Liver (tissue), 9 donors: ENCODE measurements around the gene TENT4A. TPM values are rescaled to one million over a fixed set of nuclear protein-coding genes. Genes with fewer than 3 reads are reported as not detected.

Source experiments
- DNase-seq: peaks from one replicate; pipeline ENCODE4 v3.0.0-alpha.2; 2017; ENCODE audit warnings: low spot score
- H3K27ac ChIP-seq, 2 donors: one replicate each; pipeline ENCODE4 v1.7.0; 2013; ENCODE audit warnings: inconsistent platforms in 2 of 2, low read length in 2 of 2, control low read depth in 1 of 2, low read depth in 1 of 2, mild to moderate bottlenecking in 1 of 2
- H3K27me3 ChIP-seq, 4 donors: one replicate each; pipeline versions ENCODE4 v1.6.1 to v1.7.0; 2013; ENCODE audit warnings: low read length in 3 of 4, inconsistent platforms in 1 of 4, mild to moderate bottlenecking in 1 of 4, moderate library complexity in 1 of 4; ENCODE audit not compliant: control insufficient read depth in 4 of 4, insufficient read depth in 4 of 4
- H3K36me3 ChIP-seq, 4 donors: one replicate each; pipeline versions ENCODE4 v1.6.1 to v1.7.0; 2013; ENCODE audit warnings: low read length in 3 of 4, mild to moderate bottlenecking in 3 of 4, low read depth in 1 of 4, moderate library complexity in 1 of 4; ENCODE audit not compliant: control insufficient read depth in 4 of 4, insufficient read depth in 3 of 4
- H3K4me1 ChIP-seq, 4 donors: one replicate each; pipeline versions ENCODE4 v1.6.1 to v1.7.0; 2013; ENCODE audit warnings: low read length in 3 of 4, mild to moderate bottlenecking in 3 of 4, moderate library complexity in 1 of 4; ENCODE audit not compliant: control insufficient read depth in 4 of 4, insufficient read depth in 4 of 4
- H3K4me3 ChIP-seq, 3 donors: one replicate each; pipeline versions ENCODE4 v1.6.1 to v1.7.0; 2013; ENCODE audit warnings: low read length in 3 of 3, control low read depth in 1 of 3, low read depth in 1 of 3, mild to moderate bottlenecking in 1 of 3
- H3K9ac ChIP-seq, 2 donors: one replicate each; pipeline ENCODE4 v1.7.0; 2013; ENCODE audit warnings: low read length in 2 of 2, mild to moderate bottlenecking in 2 of 2, moderate library complexity in 2 of 2, control low read depth in 1 of 2, low read depth in 1 of 2
- H3K9me3 ChIP-seq, 4 donors: one replicate each; pipeline versions ENCODE4 v1.6.1 to v1.7.0; 2013; ENCODE audit warnings: low read length in 3 of 4; ENCODE audit not compliant: control insufficient read depth in 4 of 4
- EGR1 ChIP-seq, 2 donors: IDR thresholded peaks; 2 replicates each; pipeline ENCODE4 v1.6.1; 2016 to 2018; ENCODE audit warnings: antibody characterized with exemption in 2 of 2, low read depth in 2 of 2
- FOXA1 ChIP-seq: IDR thresholded peaks from 2 replicates; pipeline ENCODE4 v1.6.1; 2016; ENCODE audit warnings: antibody characterized with exemption
- FOXA2 ChIP-seq: IDR thresholded peaks from 2 replicates; pipeline ENCODE4 v1.6.1; 2016; ENCODE audit warnings: antibody characterized with exemption
- GABPA ChIP-seq, 2 donors: IDR thresholded peaks in 1 of 2; conservative IDR thresholded peaks in 1 of 2; 2 replicates each; pipeline ENCODE4 v1.6.1; 2016; ENCODE audit warnings: antibody characterized with exemption in 2 of 2, mild to moderate bottlenecking in 1 of 2, moderate library complexity in 1 of 2
- HNF4A ChIP-seq, 2 donors: conservative IDR thresholded peaks; 2 replicates each; pipeline ENCODE4 v1.6.1; 2016; ENCODE audit warnings: antibody characterized with exemption in 2 of 2, mild to moderate bottlenecking in 2 of 2
- HNF4G ChIP-seq: IDR thresholded peaks from 2 replicates; pipeline ENCODE4 v1.6.1; 2016; ENCODE audit warnings: antibody characterized with exemption
- JUND ChIP-seq, 2 donors: IDR thresholded peaks; 2 replicates each; pipeline ENCODE4 v1.6.1; 2016; ENCODE audit warnings: antibody characterized with exemption in 2 of 2
- NR2F2 ChIP-seq: IDR thresholded peaks from 2 replicates; pipeline ENCODE4 v1.6.1; 2016; ENCODE audit warnings: antibody characterized with exemption
- RAD21 ChIP-seq, 2 donors: IDR thresholded peaks; 2 replicates each; pipeline ENCODE4 v1.6.1; 2016; ENCODE audit warnings: antibody characterized with exemption in 2 of 2, mild to moderate bottlenecking in 2 of 2
- RXRA ChIP-seq, 2 donors: IDR thresholded peaks; 2 replicates each; pipeline ENCODE4 v1.6.1; 2017 to 2018; ENCODE audit warnings: antibody characterized with exemption in 2 of 2, mild to moderate bottlenecking in 1 of 2
- TAF1 ChIP-seq: conservative IDR thresholded peaks from 2 replicates; pipeline ENCODE4 v1.6.1; 2016; ENCODE audit warnings: antibody characterized with exemption, mild to moderate bottlenecking
- YY1 ChIP-seq: IDR thresholded peaks from 2 replicates; pipeline ENCODE4 v1.6.1; 2016; ENCODE audit warnings: antibody characterized with exemption, mild to moderate bottlenecking
- WGBS: extraction: QIAGEN DNeasy Blood & Tissue Kit; methylation state at CpG from one replicate; pipeline ENCODE4 v1.1.7; 2013; 5-methylcytosine and 5-hydroxymethylcytosine counted together
- polyA plus RNA-seq, 2 donors: library from polyadenylated mRNA; stranded (reverse) in 1 of 2; unstranded in 1 of 2; fragments of 200-250 nt in 1 of 2; fragments of >200 nt in 1 of 2; fragmentation: Nextera tagmentation in 1 of 2; extraction: Ambion mirVana in 1 of 2; gene quantifications; one replicate each; pipeline versions ENCODE4 v1.2.1 to v1.2.3, GENCODE V29; 2013 to 2015
- total RNA-seq, 2 donors: library from RNA; depleted of rRNA; stranded (reverse); fragments of >200 nt; gene quantifications; one replicate each; pipeline ENCODE4 v1.2.3, GENCODE V29; 2014
- TF ChIP-seq, protein P1 (sequence below): IDR thresholded peaks from 2 replicates; pipeline ENCODE4 v1.6.1; 2016; ENCODE audit warnings: antibody characterized with exemption
- TF ChIP-seq, protein P2 (sequence below): IDR thresholded peaks from 2 replicates; pipeline ENCODE4 v1.6.1; 2016; ENCODE audit warnings: antibody characterized with exemption
- TF ChIP-seq, protein P3 (sequence below): fragments of 150-350 bp; IDR thresholded peaks from 2 replicates; pipeline ENCODE4 v1.5.1; 2017; ENCODE audit warnings: improper control_type of control experiment, low read depth, low read length; ENCODE audit not compliant: missing input control
- TF ChIP-seq, protein P4 (sequence below): IDR thresholded peaks from 2 replicates; pipeline ENCODE4 v1.6.1; 2016; ENCODE audit warnings: antibody characterized with exemption
- TF ChIP-seq, protein P5 (sequence below): IDR thresholded peaks from 2 replicates; pipeline ENCODE4 v1.6.1; 2016; ENCODE audit warnings: antibody characterized with exemption, mild to moderate bottlenecking
- donor health status: healthy.
- donor health status: healthy.
- donor health status: healthy.
- donor health status: healthy.
- donor health status: healthy.

TENT4A gene
- total and polyA plus RNA-seq, 4 donors = 3.9 to 15.1 (median 8.1) TPM

DNA sequence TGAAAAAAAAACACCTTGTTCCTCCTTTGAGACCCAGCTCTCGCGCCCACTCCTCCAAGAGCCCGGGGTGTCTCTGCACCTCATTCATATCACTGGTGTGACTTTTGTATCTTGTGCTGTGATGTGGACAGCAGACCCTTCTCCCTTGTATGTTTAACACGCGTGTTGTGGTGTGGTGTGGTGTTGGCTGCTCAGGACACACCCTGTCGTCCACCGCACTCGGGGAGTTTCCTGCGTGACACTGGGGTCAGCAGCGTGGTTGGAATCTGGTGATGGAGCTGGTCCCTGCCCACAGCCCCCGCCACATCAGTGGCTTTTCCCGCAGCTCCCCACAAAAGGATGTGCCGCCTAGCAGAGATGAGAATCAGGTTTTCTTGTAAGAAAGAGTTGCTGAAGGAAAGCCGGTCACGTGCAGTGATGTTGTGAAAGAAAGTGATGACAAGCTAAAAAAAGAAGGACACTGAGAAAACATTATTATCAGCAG, 61.5 kb downstream of the TENT4A start:
- DNase-seq = no peak
- no peak overlapping the region for H3K9ac ChIP-seq
- no peaks in the 10 kb centered on the region for H3K4me1 ChIP-seq
- no peaks in the 10 kb centered on the region for H3K27me3 ChIP-seq
- H3K4me3 ChIP-seq = no peak overlapping the region
- H3K27ac ChIP-seq = no peak overlapping the region
- H3K36me3 ChIP-seq = no peaks in the 10 kb centered on the region
- H3K9me3 ChIP-seq = no peaks in the 10 kb centered on the region
- TF ChIP-seq HNF4G = no peak
- no peak for TF ChIP-seq EGR1 (IDR thresholded peaks at IDR 0.05; ENCODE audit: low read depth in 2 of 2)
- TF ChIP-seq RXRA (IDR thresholded peaks at IDR 0.05) = no peak
- TF ChIP-seq TAF1 = no peak
- TF ChIP-seq JUND (IDR thresholded peaks at IDR 0.05) = no peak
- no peak for TF ChIP-seq NR2F2
- TF ChIP-seq FOXA1 = no peak
- no peak for TF ChIP-seq HNF4A (conservative IDR thresholded peaks at IDR 0.05)
- TF ChIP-seq, protein P1, sequence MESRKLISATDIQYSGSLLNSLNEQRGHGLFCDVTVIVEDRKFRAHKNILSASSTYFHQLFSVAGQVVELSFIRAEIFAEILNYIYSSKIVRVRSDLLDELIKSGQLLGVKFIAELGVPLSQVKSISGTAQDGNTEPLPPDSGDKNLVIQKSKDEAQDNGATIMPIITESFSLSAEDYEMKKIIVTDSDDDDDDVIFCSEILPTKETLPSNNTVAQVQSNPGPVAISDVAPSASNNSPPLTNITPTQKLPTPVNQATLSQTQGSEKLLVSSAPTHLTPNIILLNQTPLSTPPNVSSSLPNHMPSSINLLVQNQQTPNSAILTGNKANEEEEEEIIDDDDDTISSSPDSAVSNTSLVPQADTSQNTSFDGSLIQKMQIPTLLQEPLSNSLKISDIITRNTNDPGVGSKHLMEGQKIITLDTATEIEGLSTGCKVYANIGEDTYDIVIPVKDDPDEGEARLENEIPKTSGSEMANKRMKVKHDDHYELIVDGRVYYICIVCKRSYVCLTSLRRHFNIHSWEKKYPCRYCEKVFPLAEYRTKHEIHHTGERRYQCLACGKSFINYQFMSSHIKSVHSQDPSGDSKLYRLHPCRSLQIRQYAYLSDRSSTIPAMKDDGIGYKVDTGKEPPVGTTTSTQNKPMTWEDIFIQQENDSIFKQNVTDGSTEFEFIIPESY = no peak
- TF ChIP-seq FOXA2 = no peak
- TF ChIP-seq RAD21 (IDR thresholded peaks at IDR 0.05) = no peak
- TF ChIP-seq, protein P2, sequence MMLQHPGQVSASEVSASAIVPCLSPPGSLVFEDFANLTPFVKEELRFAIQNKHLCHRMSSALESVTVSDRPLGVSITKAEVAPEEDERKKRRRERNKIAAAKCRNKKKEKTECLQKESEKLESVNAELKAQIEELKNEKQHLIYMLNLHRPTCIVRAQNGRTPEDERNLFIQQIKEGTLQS = no peak
- TF ChIP-seq, protein P3, sequence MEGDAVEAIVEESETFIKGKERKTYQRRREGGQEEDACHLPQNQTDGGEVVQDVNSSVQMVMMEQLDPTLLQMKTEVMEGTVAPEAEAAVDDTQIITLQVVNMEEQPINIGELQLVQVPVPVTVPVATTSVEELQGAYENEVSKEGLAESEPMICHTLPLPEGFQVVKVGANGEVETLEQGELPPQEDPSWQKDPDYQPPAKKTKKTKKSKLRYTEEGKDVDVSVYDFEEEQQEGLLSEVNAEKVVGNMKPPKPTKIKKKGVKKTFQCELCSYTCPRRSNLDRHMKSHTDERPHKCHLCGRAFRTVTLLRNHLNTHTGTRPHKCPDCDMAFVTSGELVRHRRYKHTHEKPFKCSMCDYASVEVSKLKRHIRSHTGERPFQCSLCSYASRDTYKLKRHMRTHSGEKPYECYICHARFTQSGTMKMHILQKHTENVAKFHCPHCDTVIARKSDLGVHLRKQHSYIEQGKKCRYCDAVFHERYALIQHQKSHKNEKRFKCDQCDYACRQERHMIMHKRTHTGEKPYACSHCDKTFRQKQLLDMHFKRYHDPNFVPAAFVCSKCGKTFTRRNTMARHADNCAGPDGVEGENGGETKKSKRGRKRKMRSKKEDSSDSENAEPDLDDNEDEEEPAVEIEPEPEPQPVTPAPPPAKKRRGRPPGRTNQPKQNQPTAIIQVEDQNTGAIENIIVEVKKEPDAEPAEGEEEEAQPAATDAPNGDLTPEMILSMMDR = no peak
- TF ChIP-seq, protein P4, sequence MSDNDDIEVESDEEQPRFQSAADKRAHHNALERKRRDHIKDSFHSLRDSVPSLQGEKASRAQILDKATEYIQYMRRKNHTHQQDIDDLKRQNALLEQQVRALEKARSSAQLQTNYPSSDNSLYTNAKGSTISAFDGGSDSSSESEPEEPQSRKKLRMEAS = no peak
- TF ChIP-seq YY1 = no peak
- TF ChIP-seq GABPA (IDR thresholded peaks at IDR 0.05 in 1 of 2, conservative IDR thresholded peaks at IDR 0.05 in 1 of 2) = no peak
- TF ChIP-seq, protein P5, sequence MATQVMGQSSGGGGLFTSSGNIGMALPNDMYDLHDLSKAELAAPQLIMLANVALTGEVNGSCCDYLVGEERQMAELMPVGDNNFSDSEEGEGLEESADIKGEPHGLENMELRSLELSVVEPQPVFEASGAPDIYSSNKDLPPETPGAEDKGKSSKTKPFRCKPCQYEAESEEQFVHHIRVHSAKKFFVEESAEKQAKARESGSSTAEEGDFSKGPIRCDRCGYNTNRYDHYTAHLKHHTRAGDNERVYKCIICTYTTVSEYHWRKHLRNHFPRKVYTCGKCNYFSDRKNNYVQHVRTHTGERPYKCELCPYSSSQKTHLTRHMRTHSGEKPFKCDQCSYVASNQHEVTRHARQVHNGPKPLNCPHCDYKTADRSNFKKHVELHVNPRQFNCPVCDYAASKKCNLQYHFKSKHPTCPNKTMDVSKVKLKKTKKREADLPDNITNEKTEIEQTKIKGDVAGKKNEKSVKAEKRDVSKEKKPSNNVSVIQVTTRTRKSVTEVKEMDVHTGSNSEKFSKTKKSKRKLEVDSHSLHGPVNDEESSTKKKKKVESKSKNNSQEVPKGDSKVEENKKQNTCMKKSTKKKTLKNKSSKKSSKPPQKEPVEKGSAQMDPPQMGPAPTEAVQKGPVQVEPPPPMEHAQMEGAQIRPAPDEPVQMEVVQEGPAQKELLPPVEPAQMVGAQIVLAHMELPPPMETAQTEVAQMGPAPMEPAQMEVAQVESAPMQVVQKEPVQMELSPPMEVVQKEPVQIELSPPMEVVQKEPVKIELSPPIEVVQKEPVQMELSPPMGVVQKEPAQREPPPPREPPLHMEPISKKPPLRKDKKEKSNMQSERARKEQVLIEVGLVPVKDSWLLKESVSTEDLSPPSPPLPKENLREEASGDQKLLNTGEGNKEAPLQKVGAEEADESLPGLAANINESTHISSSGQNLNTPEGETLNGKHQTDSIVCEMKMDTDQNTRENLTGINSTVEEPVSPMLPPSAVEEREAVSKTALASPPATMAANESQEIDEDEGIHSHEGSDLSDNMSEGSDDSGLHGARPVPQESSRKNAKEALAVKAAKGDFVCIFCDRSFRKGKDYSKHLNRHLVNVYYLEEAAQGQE = no peak
- WGBS = 78% methylated on average over 15 of the region's 15 CpGs

DNA sequence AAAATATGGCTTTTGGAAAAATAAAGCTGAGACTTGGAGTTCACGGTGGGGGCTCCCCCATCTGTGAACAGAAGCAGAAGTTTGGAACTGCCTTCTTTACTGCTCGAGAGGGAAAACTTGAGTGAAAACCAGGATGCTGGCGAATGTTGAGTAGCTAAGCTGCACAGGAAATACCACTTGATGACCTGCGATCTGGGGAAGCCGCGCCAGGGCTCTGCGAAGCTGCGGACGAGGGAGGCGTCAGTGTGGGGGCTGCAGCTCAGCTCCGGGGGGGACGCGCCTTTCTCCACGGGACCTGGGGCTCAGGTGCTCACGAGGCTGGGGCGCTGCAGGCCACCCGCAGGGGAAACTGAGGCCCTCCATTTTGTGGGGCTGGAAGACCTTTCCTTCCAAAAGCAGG, 62.3 kb downstream of the TENT4A start:
- H3K9me3 ChIP-seq = no peaks in the 10 kb centered on the region
- no peaks in the 10 kb centered on the region for H3K27me3 ChIP-seq
- WGBS = 73% methylated on average over 17 of the region's 17 CpGs
- no peak for DNase-seq
- H3K4me1 ChIP-seq = no peaks in the 10 kb centered on the region
- no peaks in the 10 kb centered on the region for H3K36me3 ChIP-seq
- H3K4me3 ChIP-seq = no peak overlapping the region
- no peak overlapping the region for H3K27ac ChIP-seq
- no peak overlapping the region for H3K9ac ChIP-seq
- no peak for TF ChIP-seq NR2F2
- no peak for TF ChIP-seq JUND (IDR thresholded peaks at IDR 0.05)
- TF ChIP-seq, protein P3 = no peak
- TF ChIP-seq RAD21 (IDR thresholded peaks at IDR 0.05) = no peak
- TF ChIP-seq, protein P1 = no peak
- TF ChIP-seq TAF1 = no peak
- TF ChIP-seq GABPA (IDR thresholded peaks at IDR 0.05 in 1 of 2, conservative IDR thresholded peaks at IDR 0.05 in 1 of 2) = no peak
- no peak for TF ChIP-seq FOXA2
- TF ChIP-seq EGR1 (IDR thresholded peaks at IDR 0.05; ENCODE audit: low read depth in 2 of 2) = no peak
- no peak for TF ChIP-seq HNF4A (conservative IDR thresholded peaks at IDR 0.05)
- TF ChIP-seq, protein P2 = no peak
